Vagina (tissue), 2 donors: Measurements from ENCODE around the gene SPOP. TPM values are rescaled to one million over a fixed set of nuclear protein-coding genes. Genes with fewer than 3 reads are reported as not detected.

Experiments
- DNase-seq, 2 donors: peaks; one replicate each; pipeline ENCODE4 v3.0.0-alpha.2; 2017; ENCODE audit errors: extremely low spot score in 2 of 2
- H3K27ac ChIP-seq: fragments of 200-600 bp; sonication (generic); one replicate; pipeline ENCODE4 v1.5.1; 2019
- H3K27me3 ChIP-seq: fragments of 200-600 bp; sonication (generic); one replicate; pipeline ENCODE4 v1.5.1; 2019
- H3K36me3 ChIP-seq, 2 donors: fragments of 200-600 bp; sonication (generic); one replicate each; pipeline ENCODE4 v1.5.1; 2017 to 2019
- H3K4me1 ChIP-seq: fragments of 200-600 bp; sonication (generic); one replicate; pipeline ENCODE4 v1.5.1; 2019
- H3K4me3 ChIP-seq, 2 donors: fragments of 200-600 bp; sonication (generic); 1 replicate in 1 of 2; 2 replicates in 1 of 2; pipeline ENCODE4 v1.5.1; 2016 to 2019
- H3K9me3 ChIP-seq: fragments of 200-600 bp; sonication (generic); one replicate; pipeline ENCODE4 v1.5.1; 2019
- POLR2A ChIP-seq, 2 donors: fragments of 450-650 bp; IDR thresholded peaks; one replicate each; pipeline ENCODE4 v1.6.1; 2017; ENCODE audit warnings: antibody characterized with exemption in 2 of 2, mild to moderate bottlenecking in 2 of 2, moderate library complexity in 2 of 2
- POLR2AphosphoS5 ChIP-seq, 2 donors: sonication (generic); formaldehyde crosslinking; IDR thresholded peaks; one replicate each; pipeline ENCODE4 v1.9.0; 2017; ENCODE audit warnings: antibody characterized with exemption in 2 of 2, mild to moderate bottlenecking in 2 of 2, low read depth in 1 of 2; ENCODE audit not compliant: insufficient read depth in 1 of 2
- intact Hi-C: fragments of 100-400 bp; cut with DNase I; formaldehyde crosslinking; loops from one replicate; pipeline ENCODE4 v1.15.1; 2023
- total RNA-seq: library from RNA; depleted of rRNA; stranded (reverse); fragments of >200 nt; gene quantifications from one replicate; pipeline ENCODE4 v1.2.3, GENCODE V29; 2016
- TF ChIP-seq, protein P1 (sequence below), 3 experiments: fragments of 450-650 bp in 2 of 3; fragments of 200-600 bp in 1 of 3; sonication (generic) in 1 of 3; IDR thresholded peaks; one replicate each; pipeline ENCODE4 v1.5.1; 2017 to 2019; ENCODE audit warnings: antibody characterized with exemption in 3 of 3, mild to moderate bottlenecking in 2 of 3, moderate library complexity in 2 of 3

The SPOP gene
- total RNA-seq, 1 donor from 2014 or later = 87.2 TPM

DNA sequence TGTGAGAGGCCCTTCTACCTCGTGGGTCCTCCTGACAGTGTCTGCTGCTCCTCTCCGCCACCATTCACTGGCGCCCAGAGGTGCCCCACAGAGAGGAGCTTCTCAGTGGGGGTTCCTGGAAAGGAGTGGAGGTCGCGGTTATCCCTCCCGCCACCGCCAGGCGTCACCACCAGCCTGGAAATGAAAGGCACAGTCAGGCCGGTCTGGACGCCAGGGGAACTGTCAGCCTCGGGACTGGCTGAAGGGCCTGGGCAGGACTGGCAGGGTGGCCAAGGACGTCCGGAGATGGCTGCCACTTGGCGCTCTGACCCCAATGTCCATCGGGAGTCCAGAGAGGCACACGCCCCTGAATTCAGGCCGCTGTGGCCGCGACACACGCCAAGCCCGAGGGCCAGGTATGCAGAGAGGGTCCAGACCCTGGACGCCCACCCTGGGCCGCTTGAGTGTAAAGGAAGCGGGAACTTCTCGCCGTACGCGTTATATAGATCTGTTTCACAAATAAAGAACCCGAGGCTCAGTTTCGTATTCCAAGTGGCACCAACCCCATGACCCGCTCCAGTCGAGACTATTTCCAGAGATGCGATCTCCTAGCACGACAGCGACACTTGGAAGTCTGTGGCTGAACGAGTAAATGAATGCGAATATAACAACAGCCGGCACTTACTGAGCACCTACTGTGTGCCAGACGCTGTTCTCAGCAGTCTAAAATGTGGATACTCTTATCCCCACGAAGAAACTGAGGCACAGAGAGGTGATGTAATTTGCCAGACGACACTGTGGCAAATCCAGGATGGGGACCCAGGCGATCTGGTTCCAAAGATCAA, 109.8 kb downstream of the SPOP start:
- peak overlapping the region; percentile 61 for H3K27ac ChIP-seq
- no peak for TF ChIP-seq POLR2A (IDR thresholded peaks at IDR 0.05)
- peak; percentile 10 to 59 for TF ChIP-seq POLR2AphosphoS5 (IDR thresholded peaks at IDR 0.05; ENCODE audit: insufficient read depth in 1 of 2, low read depth in 1 of 2)
- TF ChIP-seq, protein P1, sequence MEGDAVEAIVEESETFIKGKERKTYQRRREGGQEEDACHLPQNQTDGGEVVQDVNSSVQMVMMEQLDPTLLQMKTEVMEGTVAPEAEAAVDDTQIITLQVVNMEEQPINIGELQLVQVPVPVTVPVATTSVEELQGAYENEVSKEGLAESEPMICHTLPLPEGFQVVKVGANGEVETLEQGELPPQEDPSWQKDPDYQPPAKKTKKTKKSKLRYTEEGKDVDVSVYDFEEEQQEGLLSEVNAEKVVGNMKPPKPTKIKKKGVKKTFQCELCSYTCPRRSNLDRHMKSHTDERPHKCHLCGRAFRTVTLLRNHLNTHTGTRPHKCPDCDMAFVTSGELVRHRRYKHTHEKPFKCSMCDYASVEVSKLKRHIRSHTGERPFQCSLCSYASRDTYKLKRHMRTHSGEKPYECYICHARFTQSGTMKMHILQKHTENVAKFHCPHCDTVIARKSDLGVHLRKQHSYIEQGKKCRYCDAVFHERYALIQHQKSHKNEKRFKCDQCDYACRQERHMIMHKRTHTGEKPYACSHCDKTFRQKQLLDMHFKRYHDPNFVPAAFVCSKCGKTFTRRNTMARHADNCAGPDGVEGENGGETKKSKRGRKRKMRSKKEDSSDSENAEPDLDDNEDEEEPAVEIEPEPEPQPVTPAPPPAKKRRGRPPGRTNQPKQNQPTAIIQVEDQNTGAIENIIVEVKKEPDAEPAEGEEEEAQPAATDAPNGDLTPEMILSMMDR (IDR thresholded peaks at IDR 0.05) = peak; percentile 97 to 99 (median 97)

DNA sequence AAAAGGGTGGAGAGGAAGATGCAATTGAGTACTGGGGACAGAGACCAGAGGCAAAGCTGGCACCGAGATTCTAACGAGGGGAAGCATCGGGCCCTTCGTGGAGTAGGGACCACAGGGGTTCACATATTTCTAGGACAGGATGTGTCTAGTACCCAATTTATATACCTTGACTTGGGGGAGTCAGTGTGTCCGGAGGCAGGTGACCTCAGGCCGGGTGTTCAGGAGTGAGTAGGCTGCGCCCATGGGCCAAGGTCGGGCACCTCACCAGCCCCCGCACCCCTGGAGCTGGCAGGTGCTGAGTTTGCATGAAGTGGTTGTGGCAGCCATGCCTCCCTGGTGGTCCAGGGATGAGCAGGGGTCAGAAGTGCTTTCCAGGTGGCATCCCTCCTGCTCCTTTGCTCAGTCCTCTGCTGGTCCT, 110.8 kb downstream of the SPOP start:
- TF ChIP-seq POLR2AphosphoS5 (IDR thresholded peaks at IDR 0.05; ENCODE audit: insufficient read depth in 1 of 2, low read depth in 1 of 2) = no peak
- TF ChIP-seq POLR2A (IDR thresholded peaks at IDR 0.05) = no peak
- TF ChIP-seq, protein P1 (IDR thresholded peaks at IDR 0.05) = no peak
- H3K4me1 ChIP-seq = peaks cover 34% of the 10 kb centered on the region
- H3K36me3 ChIP-seq = no peaks in the 10 kb centered on the region
- DNase-seq = no peak
- intact Hi-C loops = loop anchor here (5.0 kb wide), 1 partner anchor 215 kb away; no protein-coding TSS in a partner anchor
- H3K27me3 ChIP-seq = no peaks in the 10 kb centered on the region
- no peak overlapping the region for H3K4me3 ChIP-seq
- peak overlapping the region; percentile 4 for H3K27ac ChIP-seq
- H3K9me3 ChIP-seq = no peaks in the 10 kb centered on the region

More for the DNA sequence above, 109.8 kb downstream of the SPOP start:
- Histone ChIP-seq H3K36me3 (no peaks in the 10 kb centered on the region), H3K27me3 (no peaks in the 10 kb centered on the region), H3K4me1 (peaks cover 34% of the 10 kb centered on the region), H3K9me3 (no peaks in the 10 kb centered on the region), H3K4me3 (peak overlapping the region; percentile 41 to 48)
- intact Hi-C loops = loop anchor here (1.0 to 5.0 kb wide), 2 partner anchors 127 to 214 kb away; no protein-coding TSS in a partner anchor
- no peak for DNase-seq

DNA sequence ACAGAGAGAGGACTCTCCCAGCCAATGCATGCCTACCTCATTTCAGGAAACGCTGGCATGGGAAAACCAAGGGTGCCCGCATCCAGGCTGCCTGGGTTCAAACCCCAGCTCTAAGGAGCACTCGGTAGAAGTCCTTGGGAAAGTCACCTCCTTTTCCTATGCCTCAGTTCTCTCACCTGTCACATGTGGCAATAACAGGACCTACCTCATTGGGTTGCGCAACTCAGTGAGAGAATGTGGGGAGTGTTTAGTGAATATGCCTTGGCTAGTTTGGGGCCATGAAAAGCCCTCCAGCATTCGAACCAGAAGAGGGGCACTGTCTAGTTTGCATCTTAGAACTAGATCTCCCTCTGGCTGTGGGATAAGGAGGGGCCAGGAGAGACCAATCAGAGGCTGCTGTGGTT, 111.2 kb downstream of the SPOP start:
- Histone ChIP-seq H3K9me3 (no peaks in the 10 kb centered on the region), H3K36me3 (no peaks in the 10 kb centered on the region), H3K4me1 (peaks cover 34% of the 10 kb centered on the region), H3K27ac (peak overlapping the region; percentile 4), H3K27me3 (no peaks in the 10 kb centered on the region), H3K4me3 (no peak overlapping the region)
- intact Hi-C loops = loop anchor here (5.0 kb wide), 1 partner anchor 216 kb away; no protein-coding TSS in a partner anchor
- TF ChIP-seq POLR2A (IDR thresholded peaks at IDR 0.05) (no peak), POLR2AphosphoS5 (IDR thresholded peaks at IDR 0.05; ENCODE audit: insufficient read depth in 1 of 2, low read depth in 1 of 2) (no peak)
- TF ChIP-seq, protein P1 (IDR thresholded peaks at IDR 0.05) = no peak
- no peak for DNase-seq

DNA sequence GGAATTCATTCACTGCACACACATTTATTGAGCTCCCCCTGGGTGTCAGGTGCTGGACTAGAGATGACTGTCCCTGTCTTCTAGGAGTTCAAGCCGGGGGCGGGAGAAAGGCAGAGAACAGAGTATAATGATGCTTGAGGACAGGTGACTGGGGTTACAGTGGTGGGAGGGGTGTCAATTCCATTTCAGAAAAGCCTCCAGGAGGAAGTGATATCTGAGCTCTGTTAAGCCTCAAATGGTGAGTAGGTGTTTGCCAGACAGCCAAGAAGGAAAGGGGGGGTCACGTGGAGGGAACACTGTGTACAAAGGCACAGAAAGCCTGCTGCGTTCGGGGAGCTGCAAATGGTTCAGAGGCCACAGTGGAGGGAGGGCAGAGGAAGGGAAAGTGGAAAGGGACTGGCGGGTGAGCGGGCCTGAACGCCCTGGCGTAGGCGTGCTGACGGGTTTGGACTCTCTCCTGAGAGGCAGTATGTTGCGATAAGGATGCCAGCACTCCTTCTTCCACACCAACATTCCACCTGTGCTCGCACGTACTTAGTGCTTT, 111.9 kb downstream of the SPOP start:
- DNase-seq = no peak
- intact Hi-C loops = loop anchor here (5.0 kb wide), 1 partner anchor 216 kb away; no protein-coding TSS in a partner anchor
- H3K4me3 ChIP-seq = no peak overlapping the region

More for the DNA sequence above, 111.9 kb downstream of the SPOP start:
- Histone ChIP-seq H3K27me3 (no peaks in the 10 kb centered on the region), H3K36me3 (no peaks in the 10 kb centered on the region), H3K9me3 (no peaks in the 10 kb centered on the region), H3K27ac (peak overlapping the region; percentile 3), H3K4me1 (peaks cover 34% of the 10 kb centered on the region)
- TF ChIP-seq, protein P1 (IDR thresholded peaks at IDR 0.05) = no peak
- no peak for TF ChIP-seq POLR2A (IDR thresholded peaks at IDR 0.05)
- TF ChIP-seq POLR2AphosphoS5 (IDR thresholded peaks at IDR 0.05; ENCODE audit: insufficient read depth in 1 of 2, low read depth in 1 of 2) = peak; percentile 76 to 82
